K562 (cell line): ENCODE results near the gene MICAL1. TPM values are rescaled to one million over a fixed set of nuclear protein-coding genes. Genes with fewer than 3 reads are reported as not detected.

Experiments used
- ATAC-seq: fragments of 200-7000 bp; cut with Tn5 transposase; 3 replicates; pipeline ENCODE4 v1.9.1; 2020; ENCODE audit warnings: moderate library complexity
- BruUV-seq: library from RNA; stranded (reverse); fragments of 400-500 nt; replicated peaks from 2 replicates; lab custom pipeline; 2021; lab: Mats Ljungman, UMichigan
- CTCF ChIA-PET: fragments of 300-600 bp; formaldehyde crosslinking; extraction: SDS; loops from one replicate; lab custom pipeline; 2021; ENCODE audit warnings: low intra/inter-chr PET ratio; lab: Yijun Ruan, JAX
- POLR2A ChIA-PET: fragments of 300-600, 350-650 bp; sonication (Branson Sonifier 250); formaldehyde crosslinking; extraction: SDS; loops from one replicate; lab custom pipeline; 2021; ENCODE audit warnings: antibody characterized with exemption, inconsistent platforms; lab: Yijun Ruan, JAX
- DNase-seq, 4 experiments: peaks; one replicate each; pipeline versions ENCODE4 v3.0.0 to v3.0.0-alpha.2; 2011 to 2018; ENCODE audit warnings: low spot score in 3 of 4, mixed read lengths in 3 of 4; ENCODE audit errors: extremely low read depth in 1 of 4
- FAIRE-seq: peaks from 2 replicates; lab custom pipeline; 2011; peaks lifted over from hg19 to GRCh38; lab: Jason Lieb, UNC
- H2AFZ ChIP-seq: 2 replicates; pipeline ENCODE4 v1.6.0; 2011; ENCODE audit warnings: low read depth, low read length, control low read depth, inconsistent platforms
- H3K27ac ChIP-seq: fragments of 200-600 bp; 3 replicates; pipeline ENCODE4 v1.8.0; 2011; ENCODE audit warnings: low read depth, mild to moderate bottlenecking, control low read depth, inconsistent platforms, low read length, moderate library complexity, mixed read lengths; ENCODE audit errors: extremely low read depth
- H3K27me3 ChIP-seq, 2 experiments: fragments of 300-600 bp in 1 of 2; 2 replicates in 1 of 2; 3 replicates in 1 of 2; pipeline versions ENCODE4 v1.6.0 to v1.8.0; 2011; ENCODE audit warnings: inconsistent platforms in 2 of 2, low read length in 2 of 2, mild to moderate bottlenecking in 1 of 2, mixed read lengths in 1 of 2, moderate library complexity in 1 of 2; ENCODE audit not compliant: control insufficient read depth in 2 of 2, insufficient read depth in 2 of 2
- H3K36me3 ChIP-seq: fragments of 300-600 bp; 3 replicates; pipeline ENCODE4 v1.8.0; 2011; ENCODE audit warnings: mild to moderate bottlenecking, low read length, inconsistent platforms; ENCODE audit not compliant: control insufficient read depth, insufficient read depth
- H3K4me1 ChIP-seq, 2 experiments: fragments of 200-600 bp in 1 of 2; replicated peaks in 1 of 2; 2 replicates in 1 of 2; 3 replicates in 1 of 2; pipeline versions ENCODE4 v1.5.1 to v1.8.0; 2011; ENCODE audit warnings: inconsistent platforms in 2 of 2, low read length in 2 of 2, mild to moderate bottlenecking in 1 of 2, mixed read lengths in 1 of 2, moderate library complexity in 1 of 2; ENCODE audit not compliant: control insufficient read depth in 2 of 2, insufficient read depth in 2 of 2
- H3K4me2 ChIP-seq: 2 replicates; pipeline ENCODE4 v1.6.1; 2011; ENCODE audit warnings: low read length, control low read depth, inconsistent platforms, mixed read lengths; ENCODE audit not compliant: insufficient read depth
- H3K4me3 ChIP-seq: fragments of 200-600 bp; sonication (generic), shearing (Covaris generic); 2 replicates; pipeline ENCODE4 v1.5.1; 2016; ENCODE audit warnings: control low read depth, inconsistent platforms
- H3K79me2 ChIP-seq: fragments of 200-600 bp; 3 replicates; pipeline ENCODE4 v1.8.0; 2011; ENCODE audit warnings: low read length, inconsistent platforms; ENCODE audit not compliant: control insufficient read depth, insufficient read depth
- H3K9ac ChIP-seq, 2 experiments: 2 replicates each; pipeline versions ENCODE4 v1.6.0 to v1.6.1; 2011; ENCODE audit warnings: low read depth in 2 of 2, low read length in 2 of 2, control low read depth in 1 of 2, inconsistent platforms in 1 of 2, mild to moderate bottlenecking in 1 of 2, mixed read lengths in 1 of 2; ENCODE audit not compliant: insufficient read depth in 1 of 2
- H3K9me1 ChIP-seq: one replicate; pipeline ENCODE4 v1.6.0; 2011; ENCODE audit warnings: inconsistent platforms, mild to moderate bottlenecking, low read length, moderate library complexity; ENCODE audit not compliant: control insufficient read depth, insufficient read depth
- H3K9me3 ChIP-seq: replicated peaks from 2 replicates; pipeline ENCODE4 v1.5.1; 2011; ENCODE audit warnings: low read depth, low read length, inconsistent platforms; ENCODE audit not compliant: control insufficient read depth, insufficient read depth
- H4K20me1 ChIP-seq: replicated peaks from 2 replicates; pipeline ENCODE4 v1.6.1; 2011; ENCODE audit warnings: low read length, inconsistent platforms, mixed read lengths; ENCODE audit not compliant: control insufficient read depth, insufficient read depth
- SPI1 ChIP-seq: IDR thresholded peaks from 2 replicates; pipeline ENCODE4 v1.6.1; 2011; ENCODE audit warnings: low read depth, low read length, control low read depth, borderline replicate concordance
- TCFL5 ChIP-seq: fragments of 250-450 bp; sonication (Bioruptor Pico); conservative IDR thresholded peaks from 2 replicates; pipeline ENCODE4 v1.6.1; 2021; ENCODE audit warnings: mild to moderate bottlenecking, moderate library complexity, matching md5 sums
- THRAP3 ChIP-seq: fragments of 450-650 bp; IDR thresholded peaks from 2 replicates; pipeline ENCODE4 v1.6.1; 2016; ENCODE audit warnings: mild to moderate bottlenecking, inconsistent platforms, borderline replicate concordance
- WGBS: fragments of 100-300 bp; shearing (Covaris generic); methylation state at CpG from one replicate; pipeline ENCODE4 v1.1.6; 2016; ENCODE audit warnings: low coverage, mixed read lengths; ENCODE audit not compliant: insufficient coverage; ENCODE audit errors: missing lambda C conversion rate; 5-methylcytosine and 5-hydroxymethylcytosine counted together
- in situ Hi-C: fragments of 300-500 bp; cut with MboI; formaldehyde crosslinking; loops from 4 replicates; pipeline ENCODE4 v1.15.0; 2018; ENCODE audit warnings: inconsistent platforms, mixed read lengths
- intact Hi-C: fragments of 100-400 bp; cut with micrococcal nuclease; formaldehyde crosslinking; loops from 2 replicates; pipeline ENCODE4 v1.14.2; 2022
- polyA plus RNA-seq, 8 experiments: library from polyadenylated mRNA; depleted of rRNA in 4 of 8; stranded (reverse) in 5 of 8; unstranded in 3 of 8; fragments of >200 nt; fragmentation: Nextera tagmentation in 2 of 8; fragmentation: Illumina TruSeq in 1 of 8; extraction: Ambion mirVana in 2 of 8; extraction: Trizol in 1 of 8; gene quantifications; 2 replicates each; pipeline versions ENCODE4 v1.2.1 to v1.2.3, GENCODE V29; 2011 to 2014; ENCODE audit warnings: inconsistent platforms in 1 of 8, missing spikeins in 1 of 8
- total RNA-seq, 7 experiments: library from RNA; depleted of rRNA in 6 of 7; stranded (reverse); fragments of >200 nt in 6 of 7; fragmentation: Illumina TruSeq in 2 of 7; extraction: Trizol in 2 of 7; gene quantifications; 2 replicates each; pipeline versions ENCODE4 v1.2.1 to v1.2.3, GENCODE V29; 2011 to 2021; ENCODE audit warnings: low replicate concordance in 1 of 7
- TF ChIP-seq, protein P1 (sequence below): fragments of 450-650 bp; IDR thresholded peaks from 2 replicates; pipeline ENCODE4 v1.6.1; 2016; ENCODE audit warnings: low read depth, mild to moderate bottlenecking, moderate library complexity
- TF ChIP-seq, protein P2 (sequence below): fragments of 250-450 bp; sonication (Bioruptor Pico); IDR thresholded peaks from 2 replicates; pipeline ENCODE4 v1.8.0; 2022; ENCODE audit warnings: inconsistent platforms, mild to moderate bottlenecking, moderate library complexity, borderline replicate concordance

MICAL1 gene
- total and polyA plus RNA-seq, 9 of the 15 experiments (the other 6 are each of a cell fraction or from before 2014, with no cell fraction given), result 0.07 to 15.2 (median 7.0) TPM

DNA sequence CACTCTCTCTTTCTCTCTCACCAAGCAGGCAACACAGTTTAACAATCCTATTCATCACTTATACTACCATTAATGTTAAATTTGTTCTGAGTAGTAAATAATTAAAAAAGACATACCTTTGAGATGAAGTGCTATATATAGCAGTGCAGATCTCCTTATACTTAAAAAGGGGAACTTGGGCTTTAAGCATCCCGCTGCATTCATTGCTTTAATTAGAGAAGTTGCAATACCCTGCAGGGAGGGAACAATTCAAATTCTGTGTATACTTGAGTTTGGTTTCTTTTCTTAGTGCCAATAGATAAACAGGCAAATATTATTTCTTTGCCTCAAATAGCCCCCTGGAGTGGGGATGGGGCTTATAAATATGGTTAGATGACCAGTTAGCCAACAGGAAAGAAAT, 38.3 kb upstream of the MICAL1 start:
- intact Hi-C loops (no loop called here), in situ Hi-C loops (no loop called here)
- no peaks in the 10 kb centered on the region for H3K9me1 ChIP-seq
- H2AFZ ChIP-seq, result no peak overlapping the region
- no peak overlapping the region for H3K4me3 ChIP-seq
- no peak for DNase-seq
- no peak overlapping the region for H3K9ac ChIP-seq
- H3K4me1 ChIP-seq, result peaks cover 0 to 17% of the 10 kb centered on the region in 2 experiments; a peak in 3 of 5 replicates
- H4K20me1 ChIP-seq, result no peaks in the 10 kb centered on the region
- ChIA-PET POLR2A (no interaction called here), CTCF (no interaction called here)
- no peak overlapping the region for H3K27ac ChIP-seq
- no peak for ATAC-seq
- no peaks in the 10 kb centered on the region for H3K36me3 ChIP-seq
- peaks cover 6 to 12% of the 10 kb centered on the region in 2 experiments for H3K27me3 ChIP-seq
- WGBS, result 17% methylated on average over 1 of the region's 1 CpG
- FAIRE-seq, result no peak
- TF ChIP-seq TCFL5 (CRISPR knock-in tag), result no peak
- no peak for TF ChIP-seq THRAP3
- TF ChIP-seq, protein P1, sequence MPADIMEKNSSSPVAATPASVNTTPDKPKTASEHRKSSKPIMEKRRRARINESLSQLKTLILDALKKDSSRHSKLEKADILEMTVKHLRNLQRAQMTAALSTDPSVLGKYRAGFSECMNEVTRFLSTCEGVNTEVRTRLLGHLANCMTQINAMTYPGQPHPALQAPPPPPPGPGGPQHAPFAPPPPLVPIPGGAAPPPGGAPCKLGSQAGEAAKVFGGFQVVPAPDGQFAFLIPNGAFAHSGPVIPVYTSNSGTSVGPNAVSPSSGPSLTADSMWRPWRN, result no peak
- peak; percentile 28; the same call in 1 of the 2 replicates for TF ChIP-seq SPI1
- TF ChIP-seq, protein P2, sequence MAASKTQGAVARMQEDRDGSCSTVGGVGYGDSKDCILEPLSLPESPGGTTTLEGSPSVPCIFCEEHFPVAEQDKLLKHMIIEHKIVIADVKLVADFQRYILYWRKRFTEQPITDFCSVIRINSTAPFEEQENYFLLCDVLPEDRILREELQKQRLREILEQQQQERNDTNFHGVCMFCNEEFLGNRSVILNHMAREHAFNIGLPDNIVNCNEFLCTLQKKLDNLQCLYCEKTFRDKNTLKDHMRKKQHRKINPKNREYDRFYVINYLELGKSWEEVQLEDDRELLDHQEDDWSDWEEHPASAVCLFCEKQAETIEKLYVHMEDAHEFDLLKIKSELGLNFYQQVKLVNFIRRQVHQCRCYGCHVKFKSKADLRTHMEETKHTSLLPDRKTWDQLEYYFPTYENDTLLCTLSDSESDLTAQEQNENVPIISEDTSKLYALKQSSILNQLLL (CRISPR knock-in tag), result no peak
- TF ChIP-seq, all 486 proteins: peak for 1
- Histone ChIP-seq H3K9me3 (no peaks in the 10 kb centered on the region), H3K4me2 (no peak overlapping the region), H3K79me2 (no peaks in the 10 kb centered on the region)
- BruUV-seq, result no TSS peak
